ACC112 (cell line): ENCODE measurements around the gene FRMD4A.
A peak's percentile ranks its signal among the peaks of the same experiment; 100 is the strongest.
"Not testable (repeated sequence)": the region's sequence is repeated elsewhere in the genome, so short reads cannot be mapped to it uniquely, and the experiment has no call there.

ENCODE experiments used
- H2AFZ ChIP-seq: fragments of 200-600 bp; sonication (generic); one replicate; pipeline ENCODE4 v1.6.0; 2017; ENCODE audit warnings: antibody characterized with exemption, low read length; ENCODE audit not compliant: unreplicated experiment
- H3K27ac ChIP-seq: fragments of 200-600 bp; sonication (generic); 2 replicates; pipeline ENCODE4 v1.5.1; 2014; ENCODE audit warnings: low read depth, mild to moderate bottlenecking, antibody characterized with exemption, low read length, moderate library complexity
- H3K27me3 ChIP-seq: fragments of 200-600 bp; sonication (generic); 2 replicates; pipeline ENCODE4 v1.6.1; 2014; ENCODE audit warnings: mild to moderate bottlenecking, antibody characterized with exemption, low read length, moderate library complexity, mixed read lengths; ENCODE audit not compliant: insufficient read depth
- H3K36me3 ChIP-seq: fragments of 200-600 bp; sonication (generic); 2 replicates; pipeline ENCODE4 v1.6.1; 2016; ENCODE audit warnings: mild to moderate bottlenecking, antibody characterized with exemption, low read length, moderate library complexity, mixed read lengths; ENCODE audit not compliant: insufficient read depth
- H3K4me1 ChIP-seq: fragments of 200-600 bp; sonication (generic); one replicate; pipeline ENCODE4 v1.6.1; 2016; ENCODE audit warnings: low read length, mixed read lengths; ENCODE audit not compliant: insufficient read depth, unreplicated experiment, control insufficient read depth
- H3K4me3 ChIP-seq: fragments of 200-600 bp; sonication (generic); 2 replicates; pipeline ENCODE4 v1.5.1; 2014; ENCODE audit warnings: mild to moderate bottlenecking, low read depth, low read length
- H3K79me2 ChIP-seq: fragments of 200-600 bp; sonication (generic); one replicate; pipeline ENCODE4 v1.6.0; 2016; ENCODE audit warnings: low read length; ENCODE audit not compliant: control insufficient read depth, unreplicated experiment, insufficient read depth

FRMD4A gene

DNA sequence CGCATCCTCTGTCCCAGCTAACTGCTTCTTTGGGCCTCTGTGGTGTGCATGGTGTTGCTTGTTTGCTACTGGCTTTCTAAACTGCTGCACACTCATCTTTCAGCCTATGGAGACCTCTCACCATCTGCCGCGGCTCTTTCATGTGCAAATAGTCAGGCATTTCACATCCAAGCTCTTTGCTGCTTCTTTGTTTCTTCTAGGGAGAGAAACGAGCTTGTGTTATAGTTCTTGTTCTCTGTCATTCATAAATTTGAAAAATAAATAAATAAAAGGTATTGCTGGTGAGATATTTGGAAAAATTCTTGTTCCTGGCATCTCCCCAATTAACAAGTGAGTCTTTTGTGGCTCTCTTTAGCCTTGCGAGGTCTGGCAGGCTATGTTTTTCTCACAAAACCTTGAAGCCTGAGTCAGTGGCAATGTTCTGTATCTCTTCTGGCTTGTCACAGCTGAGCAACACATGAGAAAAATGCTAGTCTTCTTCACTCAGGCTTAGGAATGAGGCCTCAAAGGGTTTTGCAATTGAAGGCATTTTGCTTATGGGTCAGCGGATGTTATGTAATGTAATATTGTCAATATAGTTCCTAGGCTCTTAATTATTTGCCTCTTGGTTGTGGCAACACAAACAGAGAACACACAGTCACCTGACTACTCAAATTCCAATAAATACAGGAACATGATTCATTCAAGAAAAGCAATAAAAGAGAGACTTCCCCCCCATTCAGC is 274.0 kb downstream of the FRMD4A start:
- H3K4me3 ChIP-seq = no peak overlapping the region
- H3K4me1 ChIP-seq = peaks cover 30% of the 10 kb centered on the region
- H3K36me3 ChIP-seq = no peaks in the 10 kb centered on the region
- H3K27me3 ChIP-seq = no peaks in the 10 kb centered on the region
- H3K79me2 ChIP-seq = no peaks in the 10 kb centered on the region
- H3K27ac ChIP-seq = peak overlapping the region; percentile 91
- H2AFZ ChIP-seq = no peak overlapping the region

DNA sequence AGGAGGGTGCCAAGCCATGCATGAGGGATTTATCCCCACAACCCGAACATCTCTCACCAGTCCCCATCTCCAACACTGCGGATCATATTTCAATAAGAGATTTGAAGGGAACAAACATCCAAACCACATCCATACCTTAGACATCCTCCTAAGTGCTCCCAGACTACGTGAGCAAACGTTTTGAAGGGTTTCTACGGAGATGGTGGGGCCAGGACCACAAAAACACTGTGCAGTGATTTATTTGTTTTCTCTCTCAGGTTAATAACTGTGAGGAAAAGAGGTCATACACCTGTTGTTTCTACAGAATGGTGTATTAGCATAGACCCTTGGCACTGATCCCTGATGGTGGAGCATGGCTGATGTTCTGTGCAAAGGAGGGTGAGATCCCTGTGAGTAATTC is 277.8 kb downstream of the FRMD4A start:
- H3K79me2 ChIP-seq = no peaks in the 10 kb centered on the region
- H3K4me1 ChIP-seq = peaks cover 17% of the 10 kb centered on the region
- H3K4me3 ChIP-seq = no peak overlapping the region
- no peaks in the 10 kb centered on the region for H3K27me3 ChIP-seq
- H2AFZ ChIP-seq = no peak overlapping the region
- no peak overlapping the region for H3K27ac ChIP-seq
- no peaks in the 10 kb centered on the region for H3K36me3 ChIP-seq

- Histone ChIP-seq H3K79me2 (no peaks in the 10 kb centered on the region), H3K36me3 (no peaks in the 10 kb centered on the region), H3K4me3 (no peak overlapping the region), H3K27me3 (no peaks in the 10 kb centered on the region), H3K4me1 (peaks cover 5% of the 10 kb centered on the region), H2AFZ (no peak overlapping the region), H3K27ac (no peak overlapping the region)
Measured at GRCh38 chr10:14050598-14050997, 280.1 kb downstream of the FRMD4A start.

GRCh38 chr10:14048930-14049613 is 281.7 kb downstream of the FRMD4A start:
- Histone ChIP-seq H3K27ac (no peak overlapping the region), H3K79me2 (no peaks in the 10 kb centered on the region), H3K27me3 (no peaks in the 10 kb centered on the region), H2AFZ (no peak overlapping the region), H3K4me3 (no peak overlapping the region), H3K4me1 (peaks cover 5% of the 10 kb centered on the region), H3K36me3 (no peaks in the 10 kb centered on the region)

GRCh38 chr10:14047431-14047830 is 283.3 kb downstream of the FRMD4A start:
- H3K4me3 ChIP-seq = no peak overlapping the region
- no peaks in the 10 kb centered on the region for H3K79me2 ChIP-seq
- H3K27me3 ChIP-seq = no peaks in the 10 kb centered on the region
- peak overlapping the region; percentile 0 for H2AFZ ChIP-seq
- no peaks in the 10 kb centered on the region for H3K36me3 ChIP-seq
- peaks cover 5% of the 10 kb centered on the region for H3K4me1 ChIP-seq
- no peak overlapping the region for H3K27ac ChIP-seq

DNA sequence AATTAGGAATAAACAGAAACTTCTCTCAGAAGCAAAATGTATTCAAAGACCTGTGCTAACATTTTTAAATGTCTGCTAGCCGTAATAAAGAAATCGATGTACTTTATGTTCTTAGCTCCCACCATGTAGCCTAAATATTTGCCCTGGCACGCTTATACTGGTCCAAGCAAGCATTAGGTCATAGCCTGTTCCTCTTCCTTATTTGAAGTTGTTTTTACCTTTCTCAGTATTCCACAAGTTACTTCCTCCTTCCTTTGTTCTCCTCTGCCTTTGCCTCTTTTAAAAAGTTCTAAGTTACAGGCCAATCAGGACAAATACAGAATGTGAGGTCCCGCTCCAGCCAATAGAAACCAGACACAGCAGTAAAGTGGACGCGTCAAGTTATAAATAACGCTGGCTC is 288.7 kb downstream of the FRMD4A start:
- H3K4me3 ChIP-seq, H3K27ac ChIP-seq, H3K79me2 ChIP-seq, H3K27me3 ChIP-seq, H3K36me3 ChIP-seq: not testable (repeated sequence)
- H3K4me1 ChIP-seq = peaks cover 20% of the 10 kb centered on the region
- peak overlapping the region; percentile 87 for H2AFZ ChIP-seq

DNA sequence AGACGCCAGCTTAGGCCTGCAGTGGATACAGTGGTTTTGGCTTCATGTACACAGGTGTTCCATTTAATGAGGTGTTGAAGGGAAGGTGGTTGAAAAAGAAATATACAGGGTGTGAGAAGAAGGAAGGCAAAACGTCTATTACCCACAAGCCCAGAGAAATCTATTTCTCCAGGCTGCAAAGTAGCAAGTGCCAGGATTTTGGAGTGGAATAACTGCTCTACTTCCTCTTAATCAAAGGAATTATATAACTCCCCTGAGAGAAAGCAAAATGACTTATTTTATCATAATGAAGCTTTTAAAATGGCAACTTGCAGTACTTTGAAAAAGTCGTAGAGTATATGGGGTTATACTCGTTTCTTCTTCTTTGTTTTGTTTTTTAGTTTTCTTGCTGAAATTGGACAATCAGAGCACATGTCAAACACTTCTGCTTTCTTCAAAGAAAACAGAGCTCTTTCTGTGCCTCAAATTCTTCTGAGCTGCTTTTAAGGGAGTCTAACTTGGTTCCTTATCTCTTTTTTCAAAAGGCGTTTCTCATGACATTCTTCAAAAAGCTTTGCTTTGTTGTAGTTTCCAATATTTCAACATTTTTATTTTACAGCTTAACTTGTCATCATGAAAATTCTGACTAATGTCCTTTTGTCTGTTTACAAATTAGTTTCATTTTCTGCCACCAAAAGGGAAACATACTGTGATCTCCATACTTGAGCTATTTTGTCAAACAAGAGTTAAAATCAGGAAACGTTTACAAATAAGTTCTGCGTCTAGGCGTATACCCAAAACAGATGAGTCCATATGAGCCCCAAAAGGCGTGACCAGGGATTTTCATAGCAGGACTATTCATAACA is 289.7 kb downstream of the FRMD4A start:
- Histone ChIP-seq H3K79me2 (no peaks in the 10 kb centered on the region), H3K4me1 (peaks cover 20% of the 10 kb centered on the region), H3K4me3 (peak overlapping the region; percentile 58), H3K36me3 (no peaks in the 10 kb centered on the region), H3K27me3 (no peaks in the 10 kb centered on the region), H2AFZ (peak overlapping the region; percentile 87), H3K27ac (peak overlapping the region; percentile 70)

GRCh38 chr10:14039968-14040668 is 290.6 kb downstream of the FRMD4A start:
- peaks cover 20% of the 10 kb centered on the region for H3K4me1 ChIP-seq
- peak overlapping the region; percentile 87 for H2AFZ ChIP-seq
- no peaks in the 10 kb centered on the region for H3K79me2 ChIP-seq
- H3K27ac ChIP-seq = peak overlapping the region; percentile 70
- no peaks in the 10 kb centered on the region for H3K27me3 ChIP-seq
- H3K4me3 ChIP-seq = no peak overlapping the region; the same call in 1 of the 2 replicates
- no peaks in the 10 kb centered on the region for H3K36me3 ChIP-seq

DNA sequence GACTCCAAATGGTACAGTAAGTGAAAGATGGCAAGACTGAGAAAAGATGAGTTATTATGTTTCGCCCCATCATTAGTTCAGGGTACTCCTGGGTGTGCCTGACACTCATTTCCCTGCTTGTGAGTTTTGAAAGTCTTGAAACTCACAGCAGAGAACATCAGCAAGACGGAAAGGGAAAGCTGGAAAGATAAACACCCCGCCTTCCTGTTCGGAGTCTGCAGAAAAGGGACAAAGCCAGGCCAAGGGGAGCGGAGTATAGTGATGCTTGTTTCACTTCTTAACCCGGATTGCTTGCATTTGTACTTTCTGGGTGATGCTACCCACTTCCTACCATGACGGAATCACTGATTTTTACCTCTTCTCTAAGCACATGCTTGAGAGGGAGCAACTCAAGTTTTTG is 294.5 kb downstream of the FRMD4A start:
- Histone ChIP-seq H3K79me2 (no peaks in the 10 kb centered on the region), H3K27me3 (no peaks in the 10 kb centered on the region), H3K36me3 (no peaks in the 10 kb centered on the region), H3K4me1 (peaks cover 13% of the 10 kb centered on the region), H2AFZ (no peak overlapping the region), H3K4me3 (no peak overlapping the region), H3K27ac (no peak overlapping the region)

GRCh38 chr10:14035506-14035905 is 295.2 kb downstream of the FRMD4A start:
- H3K27me3 ChIP-seq = no peaks in the 10 kb centered on the region
- peaks cover 6% of the 10 kb centered on the region for H3K4me1 ChIP-seq
- H2AFZ ChIP-seq = no peak overlapping the region
- H3K79me2 ChIP-seq = no peaks in the 10 kb centered on the region
- H3K27ac ChIP-seq = no peak overlapping the region
- H3K4me3 ChIP-seq = no peak overlapping the region
- no peaks in the 10 kb centered on the region for H3K36me3 ChIP-seq
